Tibial nerve (tissue), 3 donors: ENCODE data around the gene SUN2.

Source experiments
- CTCF ChIP-seq, 5 experiments: fragments of 200-600 bp in 3 of 5; fragments of 450-650 bp in 2 of 5; sonication (generic) in 3 of 5; IDR thresholded peaks; one replicate each; pipeline ENCODE4 v1.5.1; 2016 to 2019; ENCODE audit warnings: antibody characterized with exemption in 5 of 5, mild to moderate bottlenecking in 3 of 5, moderate library complexity in 2 of 5
- POLR2A ChIP-seq, 2 donors: fragments of 450-650 bp; IDR thresholded peaks; one replicate each; pipeline ENCODE4 v1.6.1; 2017; ENCODE audit warnings: antibody characterized with exemption in 2 of 2, mild to moderate bottlenecking in 2 of 2, moderate library complexity in 2 of 2

GRCh38 chr22:38784035-38784434, 28.2 kb upstream of the SUN2 start:
- no peak for TF ChIP-seq CTCF (IDR thresholded peaks at IDR 0.05)
- TF ChIP-seq POLR2A (IDR thresholded peaks at IDR 0.05), result no peak
